OCI-LY7 (cell line): ENCODE measurements around the gene WNT5A.

ENCODE experiments used
- EZH2phosphoT487 ChIP-seq: fragments of 200-600 bp; sonication (generic); IDR thresholded peaks from 2 replicates; pipeline ENCODE4 v1.6.1; 2018; ENCODE audit warnings: low read depth, borderline replicate concordance, mild to moderate bottlenecking, mixed run types, antibody characterized with exemption, low read length, moderate library complexity, mixed read lengths
- TF ChIP-seq, protein P1 (sequence below): fragments of 200-600 bp; sonication (generic); conservative IDR thresholded peaks from 2 replicates; pipeline ENCODE4 v1.5.1; 2014; ENCODE audit warnings: mild to moderate bottlenecking, antibody characterized with exemption, low read length, moderate library complexity, mixed read lengths

DNA sequence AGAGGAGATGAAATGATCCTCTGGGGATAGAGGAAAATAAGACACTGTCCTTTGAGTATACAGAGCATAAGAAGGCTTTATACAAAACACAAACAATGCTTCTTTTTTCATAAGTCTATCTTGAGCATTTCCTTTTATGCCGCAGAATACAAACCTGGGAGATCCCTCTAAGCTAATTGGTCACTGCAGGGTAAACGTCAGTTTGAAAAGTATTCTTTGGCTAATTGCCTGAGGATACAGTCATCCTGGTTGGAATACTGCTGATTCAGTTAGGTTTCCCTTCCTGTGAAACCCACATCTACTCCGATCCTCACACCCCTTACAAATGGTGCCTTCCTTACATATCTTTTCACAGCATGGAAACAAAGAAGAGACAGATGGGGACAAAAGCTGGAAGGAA lies 10.6 kb downstream of the WNT5A start:
- TF ChIP-seq EZH2phosphoT487, result no peak
- TF ChIP-seq, protein P1, sequence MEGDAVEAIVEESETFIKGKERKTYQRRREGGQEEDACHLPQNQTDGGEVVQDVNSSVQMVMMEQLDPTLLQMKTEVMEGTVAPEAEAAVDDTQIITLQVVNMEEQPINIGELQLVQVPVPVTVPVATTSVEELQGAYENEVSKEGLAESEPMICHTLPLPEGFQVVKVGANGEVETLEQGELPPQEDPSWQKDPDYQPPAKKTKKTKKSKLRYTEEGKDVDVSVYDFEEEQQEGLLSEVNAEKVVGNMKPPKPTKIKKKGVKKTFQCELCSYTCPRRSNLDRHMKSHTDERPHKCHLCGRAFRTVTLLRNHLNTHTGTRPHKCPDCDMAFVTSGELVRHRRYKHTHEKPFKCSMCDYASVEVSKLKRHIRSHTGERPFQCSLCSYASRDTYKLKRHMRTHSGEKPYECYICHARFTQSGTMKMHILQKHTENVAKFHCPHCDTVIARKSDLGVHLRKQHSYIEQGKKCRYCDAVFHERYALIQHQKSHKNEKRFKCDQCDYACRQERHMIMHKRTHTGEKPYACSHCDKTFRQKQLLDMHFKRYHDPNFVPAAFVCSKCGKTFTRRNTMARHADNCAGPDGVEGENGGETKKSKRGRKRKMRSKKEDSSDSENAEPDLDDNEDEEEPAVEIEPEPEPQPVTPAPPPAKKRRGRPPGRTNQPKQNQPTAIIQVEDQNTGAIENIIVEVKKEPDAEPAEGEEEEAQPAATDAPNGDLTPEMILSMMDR, result no peak
